Measurements from ENCODE around the gene C1orf56. TPM values are rescaled to one million over a fixed set of nuclear protein-coding genes. Genes with fewer than 3 reads are reported as not detected.

Gene C1orf56
- total and polyA plus RNA-seq, 2 of the 13 experiments (the other 11 are each of a cell fraction or from before 2014, with no cell fraction given): 1.5 to 3.2 TPM

GRCh38 chr1:151047591-151047924 lies at the start of gene C1orf56 (continued):
- no peak for TF ChIP-seq ZNF740 (CRISPR knock-in tag; IDR thresholded peaks at IDR 0.05)
- 0 out of 2 replicates have a peak, but pooled peaks have one; percentile 22 for TF ChIP-seq GATA4 (IDR thresholded peaks at IDR 0.05; ENCODE audit: borderline replicate concordance, low read depth)
- TF ChIP-seq MIXL1 (CRISPR knock-in tag; IDR thresholded peaks at IDR 0.05): no peak
- no peak for TF ChIP-seq EZH2 (conservative IDR thresholded peaks at IDR 0.05; ENCODE audit: low read depth, low read length)
- TF ChIP-seq STAG1 (CRISPR knock-in tag; IDR thresholded peaks at IDR 0.05): no peak
- TF ChIP-seq SPEN (CRISPR knock-in tag; IDR thresholded peaks at IDR 0.05; ENCODE audit: low read depth): no peak; the same call in none of the 2 replicates
- no peak for TF ChIP-seq MTA3 (CRISPR knock-in tag; IDR thresholded peaks at IDR 0.05)
- TF ChIP-seq FOXC1 (CRISPR knock-in tag; IDR thresholded peaks at IDR 0.05; ENCODE audit: borderline replicate concordance): no peak
- TF ChIP-seq SP1 (IDR thresholded peaks at IDR 0.05): no peak
- no peak for TF ChIP-seq SP1 (CRISPR knock-in tag; IDR thresholded peaks at IDR 0.05)
- TF ChIP-seq ZNF383 (CRISPR knock-in tag; IDR thresholded peaks at IDR 0.05; ENCODE audit: borderline replicate concordance): 0 out of 2 replicates have a peak, but pooled peaks have one; percentile 3
- TF ChIP-seq ZNF292 (CRISPR knock-in tag; IDR thresholded peaks at IDR 0.05; ENCODE audit: borderline replicate concordance, low read depth): peak; percentile 14; the same call in 1 of the 2 replicates
- TF ChIP-seq DMAP1 (CRISPR knock-in tag; IDR thresholded peaks at IDR 0.05): peak; percentile 31; the same call in 1 of the 2 replicates

GRCh38 chr1:150997949-150998348 lies 49.6 kb upstream of the C1orf56 start:
- Histone ChIP-seq H3K4me2 (ENCODE audit: low read depth, low read length) (no peak overlapping the region), H3K9ac (ENCODE audit: insufficient read depth, low read depth, low read length) (no peak overlapping the region), H4K20me1 (ENCODE audit: insufficient read depth, low read length) (no peaks in the 10 kb centered on the region), H2AFZ (ENCODE audit: low read length) (no peak overlapping the region), H3K27ac (ENCODE audit: extremely low read length, insufficient read depth, low read length) (no peak overlapping the region), H3K4me1 (ENCODE audit: insufficient read depth, low read length) (peaks cover 38% of the 10 kb centered on the region), H3K4me3 (replicated peaks in 1 of 3; ENCODE audit: insufficient read depth in 1 of 3, low read depth in 2 of 3, low read length in 3 of 3) (no peak overlapping the region), H3K36me3 (replicated peaks in 1 of 2; ENCODE audit: control insufficient read depth in 1 of 2, insufficient read depth in 2 of 2, low read length in 2 of 2) (peaks cover 12 to 36% of the 10 kb centered on the region in 2 experiments; a peak in 4 of 5 replicates), H3K9me3 (ENCODE audit: low read length) (no peaks in the 10 kb centered on the region), H3K79me2 (ENCODE audit: insufficient read depth, low read length) (no peaks in the 10 kb centered on the region), H3K27me3 (ENCODE audit: control insufficient read depth in 1 of 2, insufficient read depth in 2 of 2, low read length in 2 of 2) (no peaks in the 10 kb centered on the region)
- no peak for TF ChIP-seq NR3C1 (CRISPR knock-in tag; IDR thresholded peaks at IDR 0.05)
- TF ChIP-seq ZNF614 (CRISPR knock-in tag; IDR thresholded peaks at IDR 0.05; ENCODE audit: borderline replicate concordance): no peak
- no peak for TF ChIP-seq MLXIP (CRISPR knock-in tag; IDR thresholded peaks at IDR 0.05; ENCODE audit: borderline replicate concordance)
- no peak for TF ChIP-seq ZNF883 (CRISPR knock-in tag; IDR thresholded peaks at IDR 0.05; ENCODE audit: not compliant biosample characterization)
- 85% methylated on average over 4 of the region's 5 CpGs for WGBS (ENCODE audit: low lambda C conversion rate)
- ATAC-seq (no peak), FAIRE-seq (no peak), DNase-seq (ENCODE audit: low spot score) (no peak)
- POLR2A ChIA-PET: interaction anchor here (0.6 to 5.6 kb wide), 3 partner anchors 8 to 21 kb away, joined by 3 to 55 read pairs (median 5); partner anchors contain the start of gene MINDY1
- no TSS peak for BruUV-seq (replicated peaks)
- CTCF ChIA-PET (ENCODE audit: low intra/inter-chr PET ratio, low total read pairs): no interaction called here
- intact Hi-C loops (cut with micrococcal nuclease; ENCODE audit: unreplicated experiment) (no loop called here), in situ Hi-C loops (cut with HindIII; ENCODE audit: extremely low pct_ligation_motif_present, low pct_unique_long_range_greater_than_20kb) (no loop called here)
